Endothelial cell (in vitro differentiated cells): ENCODE data around the gene SLC6A9. TPM values are rescaled to one million over a fixed set of nuclear protein-coding genes. Genes with fewer than 3 reads are reported as not detected.
A peak's percentile ranks its signal among the peaks of the same experiment; 100 is the strongest.

Experiments
- DNase-seq: peaks from one replicate; pipeline ENCODE4 v3.0.0; 2021; ENCODE audit warnings: low spot score
- H3K27ac Mint-ChIP-seq: one replicate; pipeline ENCODE4 v1.8.0; 2021; ENCODE audit warnings: mixed read lengths, inconsistent platforms; ENCODE audit not compliant: unreplicated experiment
- H3K27me3 Mint-ChIP-seq: one replicate; pipeline ENCODE4 v1.8.0; 2021; ENCODE audit warnings: mild to moderate bottlenecking, moderate library complexity, mixed read lengths, inconsistent platforms; ENCODE audit not compliant: unreplicated experiment
- H3K36me3 Mint-ChIP-seq: one replicate; pipeline ENCODE4 v1.8.0; 2021; ENCODE audit warnings: mild to moderate bottlenecking, low read depth, mixed read lengths, inconsistent platforms; ENCODE audit not compliant: unreplicated experiment
- H3K4me1 Mint-ChIP-seq: one replicate; pipeline ENCODE4 v1.8.0; 2021; ENCODE audit warnings: mild to moderate bottlenecking, mixed read lengths, inconsistent platforms; ENCODE audit not compliant: unreplicated experiment
- H3K4me3 Mint-ChIP-seq: one replicate; pipeline ENCODE4 v1.8.0; 2021; ENCODE audit warnings: mild to moderate bottlenecking, mixed read lengths, inconsistent platforms; ENCODE audit not compliant: unreplicated experiment
- H3K9me3 Mint-ChIP-seq: one replicate; pipeline ENCODE4 v1.8.0; 2021; ENCODE audit warnings: mixed read lengths, inconsistent platforms; ENCODE audit not compliant: unreplicated experiment
- CTCF ChIP-seq: fragments of 200-600 bp; sonication (generic); IDR thresholded peaks from one replicate; pipeline ENCODE4 v1.5.0; 2021; ENCODE audit warnings: antibody characterized with exemption; ENCODE audit not compliant: unreplicated experiment
- long read RNA-seq: library from polyadenylated mRNA; unstranded; transcript quantifications from one replicate; pipeline ENCODE4 v2.0.0, GENCODE V29; 2020; ENCODE audit not compliant: unreplicated experiment
- total RNA-seq: library from RNA; stranded (reverse); fragmentation: NEBNext Ultra II Directional; extraction: Animal tissue kit (Norgen Biotek cat#: 25700); gene quantifications from one replicate; pipeline ENCODE4 v1.2.1, GENCODE V29; 2021; ENCODE audit not compliant: unreplicated experiment

SLC6A9 gene
- 2.8 TPM for total RNA-seq
- long read RNA-seq, result 0 reads

DNA sequence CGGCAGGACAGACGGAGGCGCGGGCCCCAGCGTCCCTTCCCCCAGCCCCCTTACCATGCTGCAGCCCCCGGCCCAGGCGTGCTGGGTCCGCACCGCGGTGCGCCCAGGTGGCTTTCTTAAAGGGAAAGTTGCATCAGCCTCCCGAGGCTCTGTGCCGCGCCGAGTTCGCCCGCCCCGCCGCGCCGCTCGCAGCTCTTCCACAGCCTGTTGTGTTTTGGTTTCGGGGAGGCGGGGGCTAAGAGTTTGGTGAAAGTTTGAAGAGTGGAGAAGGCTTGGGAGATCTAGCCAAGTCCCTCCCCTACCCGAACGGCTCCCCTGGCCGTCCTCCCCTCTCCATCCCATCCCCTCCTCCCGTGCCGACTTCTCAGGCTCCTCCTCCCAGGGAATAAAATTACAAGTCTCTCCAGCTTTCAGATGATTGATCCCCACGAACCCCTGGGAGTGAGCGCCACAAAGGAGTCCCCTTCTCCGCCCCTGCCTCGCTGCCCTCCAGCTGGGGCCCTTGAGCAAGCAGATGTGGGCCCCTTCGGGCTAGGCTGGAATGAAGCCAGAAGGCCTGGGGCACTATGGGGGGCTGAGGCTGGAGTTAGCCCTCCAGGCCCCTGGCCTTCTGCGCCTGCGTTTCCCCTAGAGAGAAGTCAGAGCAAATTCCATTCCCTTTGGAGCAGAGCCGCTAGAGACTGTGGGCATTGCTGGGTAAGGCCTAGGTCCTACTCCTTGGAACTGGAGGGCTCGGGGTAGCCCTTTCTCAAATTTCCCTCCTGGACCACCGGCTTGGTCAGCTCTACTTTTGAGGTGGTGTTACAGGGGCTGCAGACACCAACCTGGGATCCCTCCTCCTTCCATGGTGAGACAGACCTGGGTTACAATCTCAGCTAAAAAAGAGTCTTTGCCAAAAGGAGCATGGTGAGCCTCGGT lies at the start of gene SLC6A9:
TSS of gene SLC6A9 (minus strand) at position 211 of the 918 bp plus-strand sequence. CDS start 7,185 bp downstream, outside the sequence.
- no peak for TF ChIP-seq CTCF
- peaks cover 5% of the 10 kb centered on the region for H3K36me3 Mint-ChIP-seq
- H3K27me3 Mint-ChIP-seq, result peaks cover 17% of the 10 kb centered on the region
- H3K9me3 Mint-ChIP-seq, result no peaks in the 10 kb centered on the region
- peaks cover 30% of the 10 kb centered on the region for H3K4me1 Mint-ChIP-seq
- peak within 1 kb of the TSS; percentile 18 for H3K27ac Mint-ChIP-seq
- DNase-seq, result peak; percentile 24
- H3K4me3 Mint-ChIP-seq, result peak within 1 kb of the TSS; percentile 90

DNA sequence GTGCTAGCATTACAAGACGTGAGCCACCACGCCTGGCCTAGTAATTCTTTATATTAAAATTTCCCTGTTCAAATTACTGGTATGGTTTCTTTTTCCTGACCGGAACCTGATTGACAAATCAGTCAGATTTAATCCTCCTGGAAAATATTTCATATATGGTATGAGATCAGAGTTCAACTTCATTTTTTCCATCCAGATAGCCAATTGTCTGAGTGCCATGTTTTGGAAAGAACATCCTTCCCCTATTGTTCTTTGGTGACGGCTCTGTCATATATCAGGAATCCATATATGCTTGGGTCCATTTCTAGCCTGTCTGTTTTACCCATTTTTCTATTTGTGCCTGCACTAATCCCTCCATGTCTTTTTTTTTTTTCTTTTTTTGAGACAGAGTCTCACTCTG lies 48.3 kb upstream of the SLC6A9 start:
- H3K27ac Mint-ChIP-seq, result no peak overlapping the region

DNA sequence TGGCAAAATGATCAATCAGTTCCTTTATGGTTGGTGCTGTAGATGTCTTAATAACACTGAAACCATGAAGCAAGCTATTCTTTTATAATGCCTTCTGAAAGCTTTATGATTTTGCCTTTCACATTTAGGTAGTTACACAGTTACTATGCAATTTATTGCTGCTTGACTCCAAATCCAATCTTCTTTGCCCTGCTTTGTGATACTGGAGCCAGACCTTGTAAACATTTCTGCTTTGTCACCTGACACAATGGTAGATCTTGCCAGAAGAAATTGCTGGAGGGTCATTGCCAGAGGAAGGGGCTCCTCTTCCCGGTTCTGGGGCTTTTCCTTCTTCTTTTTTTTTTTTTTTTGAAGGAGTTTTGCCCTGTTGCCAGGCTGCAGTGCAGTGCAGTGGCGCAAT lies 46.8 kb upstream of the SLC6A9 start:
- Mint-ChIP-seq H3K27me3 (no peaks in the 10 kb centered on the region), H3K36me3 (no peaks in the 10 kb centered on the region), H3K4me3 (no peak overlapping the region), H3K4me1 (peaks cover 14% of the 10 kb centered on the region), H3K9me3 (no peaks in the 10 kb centered on the region), H3K27ac (no peak overlapping the region)
- no peak for TF ChIP-seq CTCF
- no peak for DNase-seq

More for the DNA sequence above, 48.3 kb upstream of the SLC6A9 start:
- peaks cover 9% of the 10 kb centered on the region for H3K4me1 Mint-ChIP-seq
- H3K27me3 Mint-ChIP-seq, result no peaks in the 10 kb centered on the region
- TF ChIP-seq CTCF, result no peak
- no peak for DNase-seq
- no peak overlapping the region for H3K4me3 Mint-ChIP-seq
- no peaks in the 10 kb centered on the region for H3K9me3 Mint-ChIP-seq
- no peaks in the 10 kb centered on the region for H3K36me3 Mint-ChIP-seq

DNA sequence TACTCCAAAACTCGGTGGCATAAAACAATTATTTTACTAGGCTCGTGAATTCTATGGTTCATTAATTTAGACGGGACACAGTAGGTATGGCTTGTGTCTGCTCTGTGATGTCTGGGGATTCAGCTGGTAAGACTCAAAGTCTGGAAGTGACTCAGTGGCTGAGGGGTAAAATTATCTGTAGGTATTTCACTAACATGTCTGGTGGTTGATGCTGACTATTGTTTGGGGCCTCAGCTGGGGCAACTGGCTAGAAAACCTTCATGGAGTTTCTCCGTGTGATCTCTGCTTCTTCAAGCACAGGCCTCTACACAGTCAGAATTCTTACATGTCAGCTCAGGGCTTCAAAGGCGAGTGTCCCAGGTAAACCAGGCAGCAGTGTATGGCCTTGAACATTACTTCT lies 46.2 kb upstream of the SLC6A9 start:
- Mint-ChIP-seq H3K4me1 (peaks cover 17% of the 10 kb centered on the region), H3K4me3 (no peak overlapping the region), H3K9me3 (no peaks in the 10 kb centered on the region), H3K27ac (no peak overlapping the region), H3K27me3 (no peaks in the 10 kb centered on the region), H3K36me3 (no peaks in the 10 kb centered on the region)
- TF ChIP-seq CTCF, result no peak
- no peak for DNase-seq

- H3K4me3 Mint-ChIP-seq, result no peak overlapping the region
Observed at GRCh38 chr1:44076066-44076465, 44.8 kb upstream of the SLC6A9 start.

More at GRCh38 chr1:44076066-44076465, 44.8 kb upstream of the SLC6A9 start:
- peaks cover 17% of the 10 kb centered on the region for H3K4me1 Mint-ChIP-seq
- no peak overlapping the region for H3K27ac Mint-ChIP-seq
- H3K27me3 Mint-ChIP-seq, result peaks cover 3% of the 10 kb centered on the region
- no peak for TF ChIP-seq CTCF
- DNase-seq, result no peak
- no peaks in the 10 kb centered on the region for H3K36me3 Mint-ChIP-seq
- H3K9me3 Mint-ChIP-seq, result no peaks in the 10 kb centered on the region
